HL-60 (cell line): ENCODE measurements around the gene BCAT1.

ENCODE experiments used
- DNase-seq, 2 experiments: peaks; one replicate each; pipeline ENCODE4 v3.0.0-alpha.2; 2010 to 2020; ENCODE audit warnings: low read depth in 1 of 2, low spot score in 1 of 2
- H3K27ac ChIP-seq: fragments of 250-450 bp; sonication (Bioruptor Pico); replicated peaks from 2 replicates; pipeline ENCODE4 v1.5.1; 2020; ENCODE audit warnings: mild to moderate bottlenecking, moderate library complexity
- H3K27me3 ChIP-seq: fragments of 250-450 bp; sonication (Bioruptor Pico); 2 replicates; pipeline ENCODE4 v1.5.1; 2021; ENCODE audit warnings: mild to moderate bottlenecking, moderate library complexity; ENCODE audit not compliant: insufficient read depth, poor library complexity, severe bottlenecking
- H3K4me3 ChIP-seq: replicated peaks from 2 replicates; pipeline ENCODE4 v1.5.1; 2011; ENCODE audit warnings: mild to moderate bottlenecking, control low read depth, low read length; ENCODE audit not compliant: insufficient read depth
- CTCF ChIP-seq: IDR thresholded peaks from one replicate; pipeline ENCODE4 v1.5.1; 2011; ENCODE audit warnings: low read length, control low read depth, inconsistent platforms; ENCODE audit not compliant: insufficient read depth
- GABPA ChIP-seq: IDR thresholded peaks from 2 replicates; pipeline ENCODE4 v1.6.1; 2012; ENCODE audit warnings: low read depth
- POLR2AphosphoS5 ChIP-seq: IDR thresholded peaks from 2 replicates; pipeline ENCODE4 v1.6.1; 2012; ENCODE audit warnings: low read depth
- SPI1 ChIP-seq: IDR thresholded peaks from 2 replicates; pipeline ENCODE4 v1.6.1; 2012; ENCODE audit warnings: low read depth, mild to moderate bottlenecking, borderline replicate concordance
- TF ChIP-seq, protein P1 (sequence below): IDR thresholded peaks from 2 replicates; pipeline ENCODE4 v1.6.1; 2012; ENCODE audit warnings: low read depth; ENCODE audit not compliant: insufficient replicate concordance

Gene BCAT1

DNA sequence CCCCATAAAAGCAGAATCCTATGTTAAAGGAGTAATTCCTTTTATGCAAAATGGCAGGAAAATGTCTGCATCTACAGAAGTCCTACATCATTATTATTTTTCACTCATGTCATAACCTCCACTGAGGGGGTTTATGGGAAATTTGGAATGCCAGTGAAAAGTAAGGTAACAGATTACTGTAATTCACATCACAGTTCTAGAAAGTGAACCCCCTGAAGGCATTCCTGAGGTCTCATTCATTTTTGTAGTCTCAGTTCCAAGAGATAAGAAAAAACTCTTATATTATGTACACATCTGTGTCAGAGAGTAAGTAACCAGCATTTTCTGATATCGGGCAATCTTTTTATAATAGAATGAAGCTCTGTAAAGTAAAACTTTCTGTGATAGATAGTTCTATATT, 28.8 kb upstream of the BCAT1 start:
- H3K27me3 ChIP-seq, result no peaks in the 10 kb centered on the region
- TF ChIP-seq POLR2AphosphoS5 (no peak), CTCF (no peak), SPI1 (no peak), GABPA (no peak)
- TF ChIP-seq, protein P1, sequence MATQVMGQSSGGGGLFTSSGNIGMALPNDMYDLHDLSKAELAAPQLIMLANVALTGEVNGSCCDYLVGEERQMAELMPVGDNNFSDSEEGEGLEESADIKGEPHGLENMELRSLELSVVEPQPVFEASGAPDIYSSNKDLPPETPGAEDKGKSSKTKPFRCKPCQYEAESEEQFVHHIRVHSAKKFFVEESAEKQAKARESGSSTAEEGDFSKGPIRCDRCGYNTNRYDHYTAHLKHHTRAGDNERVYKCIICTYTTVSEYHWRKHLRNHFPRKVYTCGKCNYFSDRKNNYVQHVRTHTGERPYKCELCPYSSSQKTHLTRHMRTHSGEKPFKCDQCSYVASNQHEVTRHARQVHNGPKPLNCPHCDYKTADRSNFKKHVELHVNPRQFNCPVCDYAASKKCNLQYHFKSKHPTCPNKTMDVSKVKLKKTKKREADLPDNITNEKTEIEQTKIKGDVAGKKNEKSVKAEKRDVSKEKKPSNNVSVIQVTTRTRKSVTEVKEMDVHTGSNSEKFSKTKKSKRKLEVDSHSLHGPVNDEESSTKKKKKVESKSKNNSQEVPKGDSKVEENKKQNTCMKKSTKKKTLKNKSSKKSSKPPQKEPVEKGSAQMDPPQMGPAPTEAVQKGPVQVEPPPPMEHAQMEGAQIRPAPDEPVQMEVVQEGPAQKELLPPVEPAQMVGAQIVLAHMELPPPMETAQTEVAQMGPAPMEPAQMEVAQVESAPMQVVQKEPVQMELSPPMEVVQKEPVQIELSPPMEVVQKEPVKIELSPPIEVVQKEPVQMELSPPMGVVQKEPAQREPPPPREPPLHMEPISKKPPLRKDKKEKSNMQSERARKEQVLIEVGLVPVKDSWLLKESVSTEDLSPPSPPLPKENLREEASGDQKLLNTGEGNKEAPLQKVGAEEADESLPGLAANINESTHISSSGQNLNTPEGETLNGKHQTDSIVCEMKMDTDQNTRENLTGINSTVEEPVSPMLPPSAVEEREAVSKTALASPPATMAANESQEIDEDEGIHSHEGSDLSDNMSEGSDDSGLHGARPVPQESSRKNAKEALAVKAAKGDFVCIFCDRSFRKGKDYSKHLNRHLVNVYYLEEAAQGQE, result no peak

DNA sequence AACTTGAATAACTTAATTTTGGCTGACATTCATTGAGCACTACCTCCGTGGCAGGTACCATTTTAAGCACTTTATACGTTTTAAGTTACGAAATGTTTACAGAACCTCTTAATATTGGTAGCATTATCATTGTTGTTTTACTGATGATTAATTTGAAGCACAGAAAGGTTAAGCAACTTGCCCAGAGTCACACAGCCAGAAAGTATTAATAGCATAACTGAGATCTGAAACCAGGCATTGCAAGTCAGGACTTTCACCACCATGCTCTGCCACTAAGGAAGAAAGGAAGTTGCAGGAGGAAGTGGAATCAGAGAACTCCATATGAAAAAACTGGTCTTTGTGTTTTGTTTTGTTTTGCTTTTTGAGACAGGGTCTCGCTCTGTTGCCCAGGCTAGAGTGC, 28.2 kb upstream of the BCAT1 start:
- Histone ChIP-seq H3K4me3 (no peak overlapping the region), H3K27ac (no peak overlapping the region), H3K27me3 (no peaks in the 10 kb centered on the region)
- peak; percentile 80; the same call in 1 of the 2 replicates for TF ChIP-seq SPI1
- TF ChIP-seq, protein P1, result no peak
- DNase-seq, result peak; percentile 20 to 23

More for the DNA sequence above, 28.8 kb upstream of the BCAT1 start:
- no peak for DNase-seq
- no peak overlapping the region for H3K4me3 ChIP-seq
- H3K27ac ChIP-seq, result no peak overlapping the region

DNA sequence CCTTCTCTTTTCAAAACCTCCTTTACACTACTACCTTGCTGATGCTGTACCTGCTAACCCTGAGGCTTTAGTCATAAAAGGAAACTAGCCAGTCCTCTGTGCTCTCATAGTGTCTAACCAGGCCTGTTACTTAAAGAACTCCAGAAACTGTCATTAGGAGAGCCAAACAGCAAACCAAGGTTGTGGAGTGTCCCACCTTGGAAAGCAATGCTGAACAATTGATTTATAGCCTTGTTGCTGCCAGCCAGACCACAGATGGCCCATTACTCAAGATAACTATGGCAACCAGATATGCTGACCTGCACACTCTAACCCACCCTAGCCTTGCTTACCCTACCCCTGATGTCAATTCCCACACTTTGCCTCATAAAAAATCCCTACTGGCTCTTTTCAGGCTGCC, 26.5 kb upstream of the BCAT1 start:
- TF ChIP-seq POLR2AphosphoS5 (no peak), SPI1 (no peak), GABPA (no peak), CTCF (no peak)
- TF ChIP-seq, protein P1, result no peak
- Histone ChIP-seq H3K27ac (no peak overlapping the region), H3K27me3 (no peaks in the 10 kb centered on the region), H3K4me3 (no peak overlapping the region)
- DNase-seq, result no peak

DNA sequence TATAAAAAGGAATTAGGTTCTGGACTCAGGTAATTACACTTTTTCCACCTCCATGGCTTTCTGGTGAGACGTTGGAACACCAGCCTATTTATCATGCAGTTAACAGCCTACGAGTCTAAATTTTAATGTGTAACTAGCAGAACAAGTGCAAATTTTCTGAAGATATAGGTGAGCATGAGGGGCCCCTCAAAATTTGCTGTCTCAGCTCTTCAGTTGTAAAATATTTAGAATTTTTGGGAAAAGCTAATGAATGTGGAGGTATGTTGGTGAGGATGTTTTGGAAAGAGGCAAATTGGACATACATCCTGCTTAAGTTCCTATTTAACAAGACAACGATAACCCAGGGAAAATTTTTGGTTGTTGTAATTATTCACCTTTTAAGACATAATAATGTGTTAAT, 25.3 kb upstream of the BCAT1 start:
- DNase-seq, result no peak
- Histone ChIP-seq H3K4me3 (no peak overlapping the region), H3K27me3 (no peaks in the 10 kb centered on the region), H3K27ac (no peak overlapping the region)
- TF ChIP-seq, protein P1, result no peak
- TF ChIP-seq POLR2AphosphoS5 (no peak), CTCF (no peak), SPI1 (no peak), GABPA (no peak)
